ENCODE results near the gene PIBF1.

Gene PIBF1, protein sequence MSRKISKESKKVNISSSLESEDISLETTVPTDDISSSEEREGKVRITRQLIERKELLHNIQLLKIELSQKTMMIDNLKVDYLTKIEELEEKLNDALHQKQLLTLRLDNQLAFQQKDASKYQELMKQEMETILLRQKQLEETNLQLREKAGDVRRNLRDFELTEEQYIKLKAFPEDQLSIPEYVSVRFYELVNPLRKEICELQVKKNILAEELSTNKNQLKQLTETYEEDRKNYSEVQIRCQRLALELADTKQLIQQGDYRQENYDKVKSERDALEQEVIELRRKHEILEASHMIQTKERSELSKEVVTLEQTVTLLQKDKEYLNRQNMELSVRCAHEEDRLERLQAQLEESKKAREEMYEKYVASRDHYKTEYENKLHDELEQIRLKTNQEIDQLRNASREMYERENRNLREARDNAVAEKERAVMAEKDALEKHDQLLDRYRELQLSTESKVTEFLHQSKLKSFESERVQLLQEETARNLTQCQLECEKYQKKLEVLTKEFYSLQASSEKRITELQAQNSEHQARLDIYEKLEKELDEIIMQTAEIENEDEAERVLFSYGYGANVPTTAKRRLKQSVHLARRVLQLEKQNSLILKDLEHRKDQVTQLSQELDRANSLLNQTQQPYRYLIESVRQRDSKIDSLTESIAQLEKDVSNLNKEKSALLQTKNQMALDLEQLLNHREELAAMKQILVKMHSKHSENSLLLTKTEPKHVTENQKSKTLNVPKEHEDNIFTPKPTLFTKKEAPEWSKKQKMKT

DNA sequence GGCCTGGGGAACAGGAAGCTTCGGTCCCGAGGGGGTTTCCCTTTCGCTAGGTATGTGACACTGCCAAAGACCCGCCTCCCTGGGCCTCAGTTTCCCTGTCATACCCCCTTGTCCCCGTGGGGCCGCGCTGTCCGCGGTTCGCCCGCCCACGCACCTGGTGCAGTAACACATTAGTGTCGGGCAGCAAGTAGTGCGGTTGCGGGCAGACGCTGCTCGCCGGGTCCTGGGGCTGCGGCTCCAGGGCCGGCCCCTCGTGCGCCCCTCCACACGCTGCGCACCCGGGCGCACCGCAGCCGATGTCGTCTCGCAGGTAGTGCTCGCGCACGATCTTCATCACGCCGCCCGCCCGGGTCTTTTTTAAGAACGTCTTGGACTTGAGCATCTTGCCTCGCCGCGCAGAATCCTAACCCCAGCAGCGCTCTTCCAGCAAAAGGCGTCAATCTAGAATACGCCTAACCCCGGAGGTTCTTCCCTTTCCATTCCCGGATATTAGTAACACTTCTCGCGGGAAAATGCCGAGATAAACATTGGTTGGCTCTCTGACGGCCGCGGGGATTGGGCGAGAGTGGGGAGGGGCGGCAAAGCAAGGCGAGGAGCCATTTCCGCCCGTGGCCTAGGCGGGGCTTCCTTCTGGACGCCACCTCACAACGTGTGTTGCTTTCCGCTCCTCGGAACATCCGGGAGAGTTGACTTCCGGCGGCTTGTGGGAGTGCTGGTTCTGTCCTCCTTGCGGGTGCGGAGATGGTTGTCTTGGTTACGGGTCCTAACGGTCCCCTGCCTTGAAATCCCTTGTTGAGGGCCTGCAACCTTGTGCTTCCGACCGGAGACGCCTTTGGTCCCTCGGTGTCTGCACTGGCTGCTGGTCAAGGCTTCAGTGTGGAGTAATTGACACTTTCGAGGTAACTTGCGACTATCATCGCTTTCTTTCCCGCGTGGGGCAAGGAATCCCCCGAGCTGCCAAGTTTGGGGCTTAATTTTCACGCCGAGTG, at the start of gene PIBF1, which contains the start of gene DIS3:
PIBF1 (plus strand) TSS at position 683 of the 989 bp plus-strand sequence. CDS start 1,337 bp downstream, outside the sequence.
DIS3 (minus strand) TSS at position 450 of the 989 bp plus-strand sequence; CDS start at position 382, 68 bp downstream.
- DNase-seq (ENCODE audit: low spot score) = peak; percentile 95
- no peak for TF ChIP-seq CTCF (IDR thresholded peaks at IDR 0.05; ENCODE audit: extremely low read depth, missing control alignments)

DNA sequence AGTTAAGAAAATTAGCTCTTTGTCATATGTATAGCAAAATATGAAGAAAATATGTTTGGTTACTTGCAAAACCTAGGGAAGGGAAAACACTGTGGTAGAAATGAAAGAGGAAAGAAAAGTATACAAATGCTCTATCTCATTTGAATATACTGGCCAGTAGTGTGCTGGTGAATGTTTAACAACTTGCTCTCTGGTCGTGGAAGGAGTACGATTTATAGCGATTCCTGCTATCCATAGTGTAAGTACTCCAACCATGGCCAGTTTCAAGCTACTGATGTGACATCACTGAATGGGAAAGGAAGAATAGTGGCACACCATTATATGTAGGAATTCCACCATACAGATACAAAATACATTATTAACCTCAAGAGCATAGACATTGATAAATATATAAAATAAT, 44.9 kb upstream of the PIBF1 start:
- no peak for DNase-seq (ENCODE audit: low spot score)
- no peak for TF ChIP-seq CTCF (IDR thresholded peaks at IDR 0.05; ENCODE audit: extremely low read depth, missing control alignments)

- no peak for DNase-seq (ENCODE audit: low spot score)
- TF ChIP-seq CTCF (IDR thresholded peaks at IDR 0.05; ENCODE audit: extremely low read depth, missing control alignments) = no peak
Measured at GRCh38 chr13:72740015-72740414, 41.9 kb upstream of the PIBF1 start.

DNA sequence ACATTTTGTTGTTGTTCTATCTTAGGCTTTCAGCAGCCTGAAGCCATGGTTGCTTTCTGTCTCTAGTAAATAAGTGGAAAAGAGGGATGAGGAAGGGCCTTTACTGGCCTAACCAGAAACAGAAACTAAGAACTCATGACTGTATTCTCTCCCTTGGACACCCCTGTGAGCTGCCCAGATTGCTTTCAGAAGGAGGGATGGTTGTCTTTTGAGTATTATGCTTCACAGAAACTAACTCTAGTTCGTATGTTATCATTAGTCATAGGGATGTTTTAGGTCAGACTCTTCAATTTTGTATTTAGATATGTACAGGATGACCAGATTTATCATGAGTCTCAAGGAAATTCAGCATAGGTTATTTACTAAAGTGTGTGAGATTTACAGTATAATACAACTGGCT, 36.7 kb upstream of the PIBF1 start:
- no peak for TF ChIP-seq CTCF (IDR thresholded peaks at IDR 0.05; ENCODE audit: extremely low read depth, missing control alignments)
- no peak for DNase-seq (ENCODE audit: low spot score)

DNA sequence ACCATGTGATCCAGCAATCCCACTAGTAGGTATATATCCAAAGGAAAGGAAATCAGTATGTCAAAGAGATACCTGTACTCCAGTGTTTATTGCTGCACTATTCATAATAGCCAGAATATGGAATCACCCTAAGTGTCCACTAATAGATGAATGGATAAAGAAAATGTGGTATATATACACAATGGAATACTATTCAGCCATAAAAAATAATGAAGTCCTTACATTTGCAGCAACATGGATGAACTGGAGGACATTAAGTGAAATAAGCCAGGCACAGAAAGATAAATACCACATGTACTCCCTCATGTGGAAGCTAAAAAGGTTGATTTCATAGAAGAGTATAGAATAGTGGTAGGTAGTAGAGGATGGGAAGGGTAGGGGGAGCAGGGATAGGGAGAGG, 30.7 kb upstream of the PIBF1 start:
- DNase-seq (ENCODE audit: low spot score) = no peak
- no peak for TF ChIP-seq CTCF (IDR thresholded peaks at IDR 0.05; ENCODE audit: extremely low read depth, missing control alignments)

DNA sequence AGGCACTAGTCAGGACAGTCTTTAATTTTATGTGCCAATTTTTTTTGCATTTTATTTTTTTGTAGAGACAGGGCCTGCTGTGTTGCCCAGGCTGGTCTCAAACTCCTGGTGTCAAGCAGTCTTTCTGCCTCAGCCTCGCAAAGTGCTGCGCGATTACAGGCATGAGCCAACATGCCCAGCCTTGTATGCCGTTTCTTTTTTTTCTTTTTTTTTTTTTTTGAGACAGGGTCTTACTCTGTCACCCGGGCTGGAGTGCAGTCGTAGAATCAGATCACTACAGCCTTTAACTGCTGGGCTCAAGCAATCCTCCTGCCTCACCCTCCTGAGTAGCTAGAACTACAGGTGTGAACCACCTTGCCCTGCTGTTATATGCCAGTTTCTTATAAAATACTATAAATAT, 27.8 kb upstream of the PIBF1 start:
- TF ChIP-seq CTCF (IDR thresholded peaks at IDR 0.05; ENCODE audit: extremely low read depth, missing control alignments) = no peak
- no peak for DNase-seq (ENCODE audit: low spot score)

Data from GM20000 (cell line).